GM21360 (cell line): ENCODE results near the gene IFI35.
"Not testable (repeated sequence)": the region's sequence is repeated elsewhere in the genome, so short reads cannot be mapped to it uniquely, and the experiment has no call there.

Experiments
- ATAC-seq: cut with Tn5 transposase; IDR thresholded peaks from one replicate; pipeline ENCODE4 v1.9.1; 2021; ENCODE audit warnings: mild to moderate bottlenecking, moderate library complexity; ENCODE audit not compliant: unreplicated experiment

Gene IFI35

GRCh38 chr17:43006639-43007551 lies at the start of gene IFI35:
TSS of gene IFI35 (plus strand) at chr17:43006784. CDS start at chr17:43006948, 164 bp downstream.
- peak; percentile 72 for ATAC-seq

- ATAC-seq = peak; percentile 72
Observed at GRCh38 chr17:42964161-42964932, 42.2 kb upstream of the IFI35 start, which contains the start of gene AARSD1. TSS of gene AARSD1 (minus strand) at chr17:42964454. CDS start at chr17:42964440, 14 bp downstream.

GRCh38 chr17:42967925-42968324 lies 38.7 kb upstream of the IFI35 start:
- ATAC-seq = no peak

- ATAC-seq = no peak
Observed at GRCh38 chr17:42969001-42969581, 37.5 kb upstream of the IFI35 start.

GRCh38 chr17:42971589-42971988 lies 35.0 kb upstream of the IFI35 start:
- ATAC-seq = no peak

GRCh38 chr17:42973323-42973722 lies 33.3 kb upstream of the IFI35 start:
- ATAC-seq = not testable (repeated sequence)

GRCh38 chr17:42975265-42975664 lies 31.3 kb upstream of the IFI35 start:
- ATAC-seq = no peak

GRCh38 chr17:42975701-42976100 lies 30.9 kb upstream of the IFI35 start:
- ATAC-seq = not testable (repeated sequence)

- no peak for ATAC-seq
Observed at GRCh38 chr17:42979511-42980273, 26.9 kb upstream of the IFI35 start, which contains the start of gene PTGES3L. TSS of gene PTGES3L (minus strand) at chr17:42980080. CDS start at chr17:42980053, 27 bp downstream.

- peak; percentile 56 for ATAC-seq
Observed at GRCh38 chr17:42980274-42980765, 26.3 kb upstream of the IFI35 start, which contains the start of gene RUNDC1. TSS of gene RUNDC1 (plus strand) at chr17:42980565. CDS start at chr17:42980577, 12 bp downstream.

GRCh38 chr17:42980766-42981397 lies 25.7 kb upstream of the IFI35 start:
- peak; percentile 47 for ATAC-seq

GRCh38 chr17:42982266-42982665 lies 24.3 kb upstream of the IFI35 start:
- ATAC-seq = no peak

- ATAC-seq = no peak
Observed at GRCh38 chr17:42985225-42985624, 21.4 kb upstream of the IFI35 start.

GRCh38 chr17:42989141-42989540 lies 17.4 kb upstream of the IFI35 start:
- ATAC-seq = no peak

- no peak for ATAC-seq
Observed at GRCh38 chr17:42989726-42990652, 16.6 kb upstream of the IFI35 start.

- ATAC-seq = no peak
Observed at GRCh38 chr17:42991471-42991870, 15.1 kb upstream of the IFI35 start.

- no peak for ATAC-seq
Observed at GRCh38 chr17:42992872-42993271, 13.7 kb upstream of the IFI35 start.

GRCh38 chr17:42993913-42994312 lies 12.7 kb upstream of the IFI35 start:
- not testable (repeated sequence) for ATAC-seq
